Measurements from ENCODE around the gene CIB4. TPM values are rescaled to one million over a fixed set of nuclear protein-coding genes. Genes with fewer than 3 reads are reported as not detected.

The CIB4 gene
- total RNA-seq, 1 donor from 2014 or later = not detected

GRCh38 chr2:26629751-26630150, 11.4 kb downstream of the CIB4 start:
- intact Hi-C loops (cut with DNase I) = no loop called here
- no peak for DNase-seq (ENCODE audit: low spot score)
- ATAC-seq = no peak

GRCh38 chr2:26629346-26629630, 11.9 kb downstream of the CIB4 start:
- ATAC-seq = no peak
- DNase-seq (ENCODE audit: low spot score) = no peak
- intact Hi-C loops (cut with DNase I) = no loop called here

DNA sequence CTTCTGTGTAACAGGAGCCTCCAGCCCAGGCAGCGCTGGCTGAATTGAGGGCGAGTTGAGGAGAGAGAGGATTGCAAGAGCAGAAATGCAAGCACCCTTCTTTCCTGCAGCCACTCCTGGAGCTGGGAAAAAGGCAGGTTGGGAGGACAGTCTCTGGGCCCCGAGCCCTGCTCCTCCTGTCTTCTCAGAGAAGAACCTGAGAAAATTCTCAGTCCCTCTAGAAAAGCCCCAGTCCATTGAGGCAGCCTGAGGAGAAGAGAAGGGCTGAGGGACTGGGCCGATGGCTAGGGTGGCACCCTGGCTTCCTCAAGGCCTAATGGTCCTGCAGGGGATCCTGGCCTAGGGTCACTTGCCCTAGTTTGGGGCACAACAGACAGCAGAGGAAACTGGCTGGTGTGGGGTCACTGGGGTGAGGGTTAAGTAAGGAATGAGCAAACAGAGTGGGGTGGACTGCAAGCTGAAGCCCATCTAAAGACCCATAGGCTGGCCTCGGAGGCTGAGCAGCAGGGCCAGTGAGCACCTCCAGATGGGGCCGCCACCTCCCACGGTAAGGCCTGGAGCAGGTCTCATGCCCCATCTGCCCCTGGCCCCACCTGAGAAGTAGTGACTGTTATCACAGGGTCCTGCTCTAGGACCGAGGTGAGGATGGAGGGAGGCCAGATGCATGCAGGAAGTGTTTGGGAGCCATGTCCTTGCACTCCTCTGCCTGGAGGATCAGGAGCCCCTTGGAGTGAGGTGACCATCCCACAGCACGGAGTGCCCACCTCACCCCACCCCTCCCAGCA, 12.4 kb downstream of the CIB4 start:
- ATAC-seq (no peak), DNase-seq (ENCODE audit: low spot score) (no peak)
- intact Hi-C loops (cut with DNase I) = no loop called here

GRCh38 chr2:26627350-26628105, 13.6 kb downstream of the CIB4 start:
- ATAC-seq (no peak), DNase-seq (ENCODE audit: low spot score) (no peak)
- intact Hi-C loops (cut with DNase I) = no loop called here

DNA sequence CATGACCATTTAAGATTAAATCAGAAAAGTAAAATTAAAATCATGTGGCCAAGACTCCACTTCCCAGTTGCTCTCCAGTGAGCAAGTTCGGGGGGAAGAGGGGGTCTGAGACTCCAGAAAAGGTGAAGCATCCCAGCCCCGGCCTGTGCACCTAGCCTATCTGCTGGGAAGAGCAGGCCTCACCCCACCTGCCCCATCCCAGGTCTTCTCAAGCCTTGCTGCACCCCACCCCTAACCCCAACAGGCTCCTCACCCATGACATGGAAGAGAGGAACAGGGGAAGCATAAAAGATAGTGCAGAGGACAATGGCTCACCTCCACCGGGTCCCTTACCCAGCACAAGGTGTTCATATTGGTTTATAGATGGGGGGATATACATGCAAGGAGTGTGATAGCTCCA, 14.6 kb downstream of the CIB4 start:
- peak; percentile 47 for DNase-seq (ENCODE audit: low spot score)
- no peak for ATAC-seq
- intact Hi-C loops (cut with DNase I) = no loop called here

DNA sequence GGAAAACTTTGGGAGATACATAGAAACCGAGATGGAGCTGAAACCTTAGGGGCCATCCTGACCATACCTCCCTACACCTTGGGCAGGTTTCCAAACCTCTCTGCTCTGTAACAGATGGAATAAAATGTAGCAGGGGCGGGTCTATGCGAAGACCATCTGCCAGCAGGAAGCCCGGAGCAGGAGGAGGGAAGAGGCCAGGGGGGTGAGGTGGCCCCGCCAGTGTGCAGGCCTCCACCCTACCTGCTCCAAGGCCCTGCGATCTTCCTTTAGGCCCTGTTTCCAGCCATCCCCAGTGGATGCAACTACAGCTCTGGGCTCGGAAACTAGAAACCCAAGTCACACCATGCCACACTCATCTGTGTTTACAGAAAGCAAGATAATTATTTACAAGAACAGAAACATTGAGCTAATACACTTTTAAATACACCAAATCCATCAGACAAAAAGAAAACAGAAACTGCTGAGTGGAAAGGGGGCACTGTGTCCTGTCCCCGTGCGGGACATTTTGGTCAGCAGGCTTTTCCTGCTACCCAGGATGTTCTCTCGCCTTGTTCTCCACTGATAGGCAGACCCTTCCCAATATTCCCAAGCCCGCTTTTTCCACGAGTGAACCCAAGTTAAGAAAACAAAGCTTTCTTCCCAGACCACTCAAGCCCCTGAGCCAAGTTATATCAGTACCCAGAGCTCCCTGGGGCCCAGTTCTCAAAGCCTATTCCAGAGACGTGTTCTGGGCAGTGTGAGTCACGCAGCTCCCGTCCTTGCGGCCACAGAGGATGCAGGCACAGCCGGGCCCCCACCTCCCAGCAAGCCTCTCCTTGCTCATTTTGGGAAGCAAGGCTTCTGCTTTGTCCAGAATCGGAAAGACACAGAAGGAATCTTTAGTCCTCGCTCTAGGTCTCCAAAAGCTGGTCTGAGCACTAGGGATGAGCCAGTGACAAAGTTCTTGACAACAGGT, 17.3 kb downstream of the CIB4 start:
- intact Hi-C loops (cut with DNase I) = no loop called here
- DNase-seq (ENCODE audit: low spot score) (peak; percentile 47), ATAC-seq (no peak)

GRCh38 chr2:26621469-26622199, 19.5 kb downstream of the CIB4 start:
- ATAC-seq (no peak), DNase-seq (ENCODE audit: low spot score) (no peak)
- intact Hi-C loops (cut with DNase I) = no loop called here

GRCh38 chr2:26620031-26620605, 21.0 kb downstream of the CIB4 start:
- no peak for ATAC-seq
- peak; percentile 19 for DNase-seq (ENCODE audit: low spot score)
- intact Hi-C loops (cut with DNase I) = no loop called here

GRCh38 chr2:26619521-26619951, 21.6 kb downstream of the CIB4 start:
- no peak for ATAC-seq
- intact Hi-C loops (cut with DNase I) = no loop called here
- DNase-seq (ENCODE audit: low spot score) = no peak

DNA sequence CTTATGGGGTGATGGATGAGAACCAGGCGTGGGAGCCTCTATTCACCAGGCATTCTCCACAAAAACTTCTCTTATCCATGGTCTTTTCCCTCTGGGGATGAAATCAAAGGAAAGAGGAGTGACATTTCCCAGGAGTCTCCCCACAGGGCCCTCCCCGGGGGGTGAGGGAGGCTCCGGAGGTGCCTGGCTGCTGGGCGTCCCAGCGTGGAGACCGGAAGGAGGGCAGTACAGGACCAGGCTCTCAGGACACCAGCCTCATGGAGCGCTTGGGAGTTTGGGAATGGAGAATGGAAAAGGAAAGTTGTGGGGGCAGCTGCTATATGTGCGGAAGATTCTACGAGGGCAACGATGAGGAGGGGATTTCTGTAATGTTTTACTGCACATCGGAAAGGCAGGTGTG, 22.1 kb downstream of the CIB4 start:
- intact Hi-C loops (cut with DNase I) = no loop called here
- DNase-seq (ENCODE audit: low spot score) (peak; percentile 43), ATAC-seq (no peak)

DNA sequence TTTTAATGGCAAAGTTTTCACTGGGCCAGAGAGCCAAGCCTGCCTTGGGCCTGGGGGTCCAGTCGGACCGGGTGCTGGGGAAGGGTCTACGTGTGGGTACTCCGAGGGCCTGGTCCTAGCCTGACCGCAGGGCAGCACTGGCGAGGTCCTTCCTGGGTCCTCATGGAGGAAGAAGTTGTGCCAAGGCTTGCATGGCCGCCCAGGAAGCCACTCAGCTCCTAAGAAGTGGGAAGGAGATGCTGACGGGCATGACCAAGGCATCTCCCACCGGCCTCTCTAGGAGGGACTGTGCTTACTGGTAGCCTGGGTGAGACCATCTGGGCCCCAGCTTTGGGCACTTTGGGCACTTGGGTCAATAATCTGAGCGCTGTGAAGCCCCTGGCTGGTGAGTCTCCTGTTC, 22.6 kb downstream of the CIB4 start:
- intact Hi-C loops (cut with DNase I) = no loop called here
- ATAC-seq = no peak

DNA sequence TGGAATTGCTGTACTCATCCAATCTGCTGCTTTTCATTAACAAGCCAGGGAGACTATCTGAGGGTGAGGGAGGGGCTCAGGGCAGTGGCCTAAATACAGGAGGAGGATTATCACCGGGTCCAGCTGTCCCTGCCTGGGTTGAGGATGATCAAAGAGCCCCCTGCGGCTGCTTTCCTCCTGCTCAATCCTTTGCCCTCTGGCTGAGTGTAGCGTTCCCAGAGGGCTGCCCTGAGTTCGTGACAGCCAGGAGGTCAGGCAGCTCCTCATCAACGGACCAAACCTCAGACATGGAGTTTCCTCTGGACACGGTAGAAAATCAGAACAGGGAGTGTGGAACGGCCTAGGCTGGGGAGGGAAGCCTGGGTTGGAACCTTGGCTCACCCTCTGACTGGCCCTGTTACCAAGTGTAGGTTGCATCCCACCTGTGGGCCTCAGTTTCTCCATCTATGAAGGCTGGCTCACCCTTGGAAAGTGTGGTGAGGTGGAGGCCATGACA, 23.5 kb downstream of the CIB4 start:
- no peak for ATAC-seq
- DNase-seq (ENCODE audit: low spot score) = peak; percentile 23
- intact Hi-C loops (cut with DNase I) = no loop called here

More for the DNA sequence above, 22.6 kb downstream of the CIB4 start:
- peak; percentile 50 for DNase-seq (ENCODE audit: low spot score)

DNA sequence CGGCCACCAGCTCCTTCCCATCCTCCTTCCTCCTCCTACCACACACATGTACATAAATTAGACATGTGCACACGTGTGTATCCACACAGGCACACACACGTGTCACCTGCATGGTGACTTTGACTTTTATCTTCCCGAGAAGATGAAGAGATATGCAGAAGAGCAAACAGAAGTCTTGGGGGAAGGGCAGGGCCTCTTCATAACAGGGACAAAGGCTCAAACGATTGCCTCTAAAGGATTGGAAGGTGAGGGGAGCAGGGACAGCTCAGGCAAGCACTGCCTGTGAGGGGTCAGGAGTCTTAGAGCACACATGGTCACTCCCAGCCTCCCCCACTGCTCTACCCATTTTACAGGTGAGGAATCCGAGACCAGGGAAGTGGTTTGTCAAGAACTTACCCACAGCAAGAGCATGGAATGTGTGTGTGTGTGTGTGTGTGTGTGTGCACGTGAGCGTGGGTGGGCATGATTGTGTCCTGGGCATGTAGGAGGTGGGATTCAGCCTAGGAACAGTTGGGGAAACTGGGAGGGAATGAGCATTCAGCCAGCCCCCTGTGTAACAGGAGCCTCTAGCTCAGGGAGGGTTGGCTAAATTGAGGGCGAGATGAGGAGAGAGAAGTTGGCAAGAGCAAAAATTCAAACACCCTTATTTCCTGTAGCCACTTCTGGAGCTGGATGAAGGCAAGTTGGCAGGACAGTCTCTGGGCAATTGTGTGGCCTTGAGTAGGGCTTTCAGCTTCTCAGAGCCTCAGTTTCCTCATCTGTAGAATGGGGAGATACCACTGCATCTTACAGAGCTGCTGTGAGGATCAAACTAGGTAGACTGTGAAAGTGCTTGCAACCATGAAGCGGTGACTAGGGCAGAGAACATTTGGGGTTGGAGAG, 24.2 kb downstream of the CIB4 start:
- no peak for ATAC-seq
- intact Hi-C loops (cut with DNase I) = no loop called here
- DNase-seq (ENCODE audit: low spot score) = peak; percentile 15

DNA sequence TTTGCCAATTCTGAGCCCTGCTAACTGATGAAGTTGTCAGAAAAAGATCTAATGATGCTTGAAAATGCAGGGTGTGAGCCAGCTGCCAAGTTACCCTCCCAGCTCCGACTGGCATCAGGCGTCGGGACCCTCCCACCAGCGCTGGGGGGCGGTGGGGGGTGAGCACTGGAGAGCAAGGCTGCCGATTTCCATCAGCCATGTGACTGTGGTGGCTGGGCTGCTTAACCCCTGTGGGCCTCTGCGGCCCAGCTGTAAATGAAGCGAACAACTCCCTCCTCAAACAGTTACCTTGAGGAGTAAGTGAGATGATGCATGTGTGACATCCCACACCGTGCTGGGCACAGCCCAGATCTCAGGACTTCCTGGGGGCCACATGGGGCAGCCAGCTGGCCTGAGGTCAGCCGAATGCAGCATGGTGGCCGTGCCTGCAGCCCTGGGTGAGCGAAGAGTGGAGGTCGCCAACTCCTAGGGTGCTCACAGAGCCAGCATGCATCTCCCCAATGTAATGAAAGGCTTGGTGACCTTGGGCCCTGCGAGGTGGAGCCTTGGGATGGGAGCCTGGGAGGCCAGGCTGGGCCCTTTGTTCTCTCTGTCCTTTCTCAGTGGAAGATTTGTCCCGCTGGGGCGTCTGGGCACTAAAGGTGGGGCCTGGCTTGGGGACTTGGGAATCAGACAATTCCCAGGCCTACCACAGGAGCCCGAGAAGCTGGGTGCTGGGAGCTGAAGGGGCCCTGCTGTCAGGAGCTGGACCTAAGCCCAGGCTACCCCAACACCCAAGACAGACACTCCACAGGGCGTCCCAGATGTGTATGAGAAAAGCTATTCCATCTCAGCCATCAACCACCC, 25.1 kb downstream of the CIB4 start:
- ATAC-seq = no peak
- intact Hi-C loops (cut with DNase I) = no loop called here
- DNase-seq (ENCODE audit: low spot score) = peak; percentile 46

DNA sequence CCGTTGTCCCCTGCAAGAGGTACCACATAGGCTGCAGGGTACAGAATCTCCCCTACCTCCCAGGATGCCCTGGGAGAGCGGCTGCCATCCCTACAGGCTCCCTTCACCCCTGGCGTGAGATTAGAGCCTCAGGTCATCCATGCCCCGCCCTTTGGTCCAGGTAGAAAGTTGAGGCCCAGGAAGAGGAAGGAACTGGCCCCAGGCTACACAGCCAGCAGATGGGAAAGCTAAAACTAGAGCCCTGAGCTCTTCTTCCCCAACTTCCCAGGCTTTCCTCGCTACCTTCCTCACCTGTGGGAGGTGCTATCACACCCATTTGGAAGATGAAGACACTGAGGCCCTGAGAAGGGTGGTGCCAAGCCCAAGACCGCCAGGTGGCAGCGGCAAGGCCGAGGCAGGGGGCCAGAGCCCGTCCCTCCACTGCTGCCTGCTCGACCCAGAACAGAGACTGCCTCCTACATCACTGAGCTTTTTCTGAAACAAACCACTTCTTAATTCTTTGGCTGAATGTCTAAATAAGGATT, 25.8 kb downstream of the CIB4 start:
- intact Hi-C loops (cut with DNase I) = no loop called here
- ATAC-seq (no peak), DNase-seq (ENCODE audit: low spot score) (peak; percentile 34)
